Measurements from ENCODE around the gene HLA-DQA1. TPM values are rescaled to one million over a fixed set of nuclear protein-coding genes. Genes with fewer than 3 reads are reported as not detected.

HLA-DQA1 gene
- total RNA-seq, 1 experiment from 2014 or later, result 0.86 TPM

GRCh38 chr6:32602383-32602782, 34.8 kb upstream of the HLA-DQA1 start:
- CTCF ChIA-PET, result no interaction called here
- BruUV-seq (replicated peaks), result no TSS peak

More at GRCh38 chr6:32602383-32602782, 34.8 kb upstream of the HLA-DQA1 start:
- Histone ChIP-seq H3K27me3 (ENCODE audit: insufficient read depth, low read length) (no peaks in the 10 kb centered on the region), H3K4me2 (ENCODE audit: low read length) (no peak overlapping the region), H3K79me2 (ENCODE audit: insufficient read depth, low read length) (no peaks in the 10 kb centered on the region), H3K9ac (ENCODE audit: low read length) (no peak overlapping the region), H3K27ac (ENCODE audit: low read depth, low read length) (no peak overlapping the region), H2AFZ (ENCODE audit: low read depth, low read length, poor library complexity, severe bottlenecking) (no peak overlapping the region), H3K9me2 (ENCODE audit: insufficient read depth) (no peaks in the 10 kb centered on the region), H3K4me1 (ENCODE audit: control insufficient read depth in 1 of 2, insufficient read depth in 2 of 2, low read length in 2 of 2) (no peaks in the 10 kb centered on the region), H3K36me3 (ENCODE audit: control insufficient read depth in 1 of 2, insufficient read depth in 2 of 2, low read length in 2 of 2) (no peaks in the 10 kb centered on the region), H3K9me3 (ENCODE audit: control insufficient read depth in 1 of 2, insufficient read depth in 1 of 2, low read depth in 1 of 2, low read length in 2 of 2) (no peaks in the 10 kb centered on the region), H4K20me1 (ENCODE audit: insufficient read depth) (no peaks in the 10 kb centered on the region), H3K4me3 (replicated peaks in 1 of 2; ENCODE audit: low read depth in 1 of 2, low read length in 2 of 2) (no peak overlapping the region)
- DNase-seq (ENCODE audit: low read depth, low spot score), result no peak
- ChIA-PET RAD21 (ENCODE audit: low non-redundant PET in 1 of 2, low total read pairs in 2 of 2, uncharacterized antibody in 2 of 2, unreplicated experiment in 2 of 2) (no interaction called here), POLR2A (no interaction called here)
- intact Hi-C loops (cut with micrococcal nuclease), result no loop called here
- TF ChIP-seq, protein P1, sequence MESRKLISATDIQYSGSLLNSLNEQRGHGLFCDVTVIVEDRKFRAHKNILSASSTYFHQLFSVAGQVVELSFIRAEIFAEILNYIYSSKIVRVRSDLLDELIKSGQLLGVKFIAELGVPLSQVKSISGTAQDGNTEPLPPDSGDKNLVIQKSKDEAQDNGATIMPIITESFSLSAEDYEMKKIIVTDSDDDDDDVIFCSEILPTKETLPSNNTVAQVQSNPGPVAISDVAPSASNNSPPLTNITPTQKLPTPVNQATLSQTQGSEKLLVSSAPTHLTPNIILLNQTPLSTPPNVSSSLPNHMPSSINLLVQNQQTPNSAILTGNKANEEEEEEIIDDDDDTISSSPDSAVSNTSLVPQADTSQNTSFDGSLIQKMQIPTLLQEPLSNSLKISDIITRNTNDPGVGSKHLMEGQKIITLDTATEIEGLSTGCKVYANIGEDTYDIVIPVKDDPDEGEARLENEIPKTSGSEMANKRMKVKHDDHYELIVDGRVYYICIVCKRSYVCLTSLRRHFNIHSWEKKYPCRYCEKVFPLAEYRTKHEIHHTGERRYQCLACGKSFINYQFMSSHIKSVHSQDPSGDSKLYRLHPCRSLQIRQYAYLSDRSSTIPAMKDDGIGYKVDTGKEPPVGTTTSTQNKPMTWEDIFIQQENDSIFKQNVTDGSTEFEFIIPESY (IDR thresholded peaks at IDR 0.05; ENCODE audit: extremely low read depth, insufficient replicate concordance, low read length), result no peak
- no peak for TF ChIP-seq SP1 (IDR thresholded peaks at IDR 0.05; ENCODE audit: low read depth)
- TF ChIP-seq POLR2AphosphoS5 (IDR thresholded peaks at IDR 0.05; ENCODE audit: low read depth, low read length), result no peak
- TF ChIP-seq JUND (IDR thresholded peaks at IDR 0.05), result no peak
- TF ChIP-seq, protein P2, sequence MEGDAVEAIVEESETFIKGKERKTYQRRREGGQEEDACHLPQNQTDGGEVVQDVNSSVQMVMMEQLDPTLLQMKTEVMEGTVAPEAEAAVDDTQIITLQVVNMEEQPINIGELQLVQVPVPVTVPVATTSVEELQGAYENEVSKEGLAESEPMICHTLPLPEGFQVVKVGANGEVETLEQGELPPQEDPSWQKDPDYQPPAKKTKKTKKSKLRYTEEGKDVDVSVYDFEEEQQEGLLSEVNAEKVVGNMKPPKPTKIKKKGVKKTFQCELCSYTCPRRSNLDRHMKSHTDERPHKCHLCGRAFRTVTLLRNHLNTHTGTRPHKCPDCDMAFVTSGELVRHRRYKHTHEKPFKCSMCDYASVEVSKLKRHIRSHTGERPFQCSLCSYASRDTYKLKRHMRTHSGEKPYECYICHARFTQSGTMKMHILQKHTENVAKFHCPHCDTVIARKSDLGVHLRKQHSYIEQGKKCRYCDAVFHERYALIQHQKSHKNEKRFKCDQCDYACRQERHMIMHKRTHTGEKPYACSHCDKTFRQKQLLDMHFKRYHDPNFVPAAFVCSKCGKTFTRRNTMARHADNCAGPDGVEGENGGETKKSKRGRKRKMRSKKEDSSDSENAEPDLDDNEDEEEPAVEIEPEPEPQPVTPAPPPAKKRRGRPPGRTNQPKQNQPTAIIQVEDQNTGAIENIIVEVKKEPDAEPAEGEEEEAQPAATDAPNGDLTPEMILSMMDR (IDR thresholded peaks at IDR 0.05 in 2 of 3, conservative IDR thresholded peaks at IDR 0.05 in 1 of 3; ENCODE audit: borderline replicate concordance in 1 of 3, insufficient read depth in 1 of 3, low read depth in 2 of 3, low read length in 2 of 3), result no peak
- TF ChIP-seq ZNF274 (IDR thresholded peaks at IDR 0.05; ENCODE audit: low read depth, low read length), result no peak
- no peak for TF ChIP-seq CBX3 (IDR thresholded peaks at IDR 0.05; ENCODE audit: low read depth)
- TF ChIP-seq CEBPB (IDR thresholded peaks at IDR 0.05; ENCODE audit: low read depth), result no peak
- TF ChIP-seq EGR1 (IDR thresholded peaks at IDR 0.05; ENCODE audit: low read depth), result no peak
- no peak for TF ChIP-seq SRF (IDR thresholded peaks at IDR 0.05; ENCODE audit: low read depth)
- TF ChIP-seq ELF1 (IDR thresholded peaks at IDR 0.05; ENCODE audit: borderline replicate concordance, low read depth), result no peak
- TF ChIP-seq, protein P3, sequence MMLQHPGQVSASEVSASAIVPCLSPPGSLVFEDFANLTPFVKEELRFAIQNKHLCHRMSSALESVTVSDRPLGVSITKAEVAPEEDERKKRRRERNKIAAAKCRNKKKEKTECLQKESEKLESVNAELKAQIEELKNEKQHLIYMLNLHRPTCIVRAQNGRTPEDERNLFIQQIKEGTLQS (IDR thresholded peaks at IDR 0.05), result no peak
- no peak for TF ChIP-seq EZH2 (IDR thresholded peaks at IDR 0.05)
- no peak for TF ChIP-seq SIN3A (IDR thresholded peaks at IDR 0.05; ENCODE audit: low read depth)
- no peak for TF ChIP-seq EZH2phosphoT487 (IDR thresholded peaks at IDR 0.05; ENCODE audit: borderline replicate concordance)
- TF ChIP-seq YY1 (IDR thresholded peaks at IDR 0.05; ENCODE audit: extremely low read depth, insufficient replicate concordance, low read depth, low read length), result no peak
- ATAC-seq, result no peak
